Activated CD8-positive, alpha-beta memory T cell treated with anti-CD3 and anti-CD28 coated beads for 48 hours (primary cell): ENCODE data around the gene LPP.
"Not testable (repeated sequence)": the region's sequence is repeated elsewhere in the genome, so short reads cannot be mapped to it uniquely, and the experiment has no call there.

Experiments
- DNase-seq, 3 experiments: peaks; one replicate each; pipeline ENCODE4 v3.0.0-alpha.2; 2020; ENCODE audit warnings: low read depth in 2 of 3, low spot score in 2 of 3

The LPP gene

DNA sequence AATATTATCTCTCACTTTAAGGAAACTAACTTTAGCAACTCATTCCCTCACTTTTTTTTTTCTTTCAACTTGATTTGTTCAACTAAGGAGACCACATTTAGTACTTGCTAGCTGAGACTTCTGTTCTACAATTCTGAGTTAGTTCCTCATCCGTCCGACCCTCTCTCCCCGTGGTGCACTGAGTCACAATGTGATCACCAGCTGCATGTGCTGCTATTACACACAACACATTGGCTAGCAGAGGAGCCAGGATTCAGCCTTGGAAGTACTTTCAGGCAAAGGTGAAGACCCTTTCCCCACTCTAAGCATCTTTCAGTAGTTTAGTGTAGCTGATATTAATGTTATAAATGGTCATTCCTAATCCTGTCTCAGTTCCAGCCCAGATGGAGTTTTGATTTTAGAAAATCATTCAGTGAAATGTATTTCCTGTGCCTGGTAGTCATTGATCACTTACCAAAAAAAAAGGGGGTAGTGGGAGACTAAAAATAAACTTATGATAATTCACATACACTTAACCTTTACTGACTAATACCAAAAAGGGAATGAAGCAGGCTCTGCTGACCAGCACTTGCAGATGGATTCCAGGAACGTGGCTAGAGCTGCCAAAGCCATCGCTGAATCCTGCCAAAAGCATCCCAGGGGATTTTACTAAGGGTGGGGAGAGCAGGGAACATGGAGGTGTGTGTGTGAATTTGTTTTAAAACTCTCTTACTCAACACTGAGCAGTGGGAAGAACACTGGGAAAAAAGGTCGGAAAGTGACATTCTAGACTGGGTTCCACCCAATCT, 424.8 kb downstream of the LPP start:
- no peak for DNase-seq

GRCh38 chr3:188580223-188580622, 426.3 kb downstream of the LPP start:
- no peak for DNase-seq

DNA sequence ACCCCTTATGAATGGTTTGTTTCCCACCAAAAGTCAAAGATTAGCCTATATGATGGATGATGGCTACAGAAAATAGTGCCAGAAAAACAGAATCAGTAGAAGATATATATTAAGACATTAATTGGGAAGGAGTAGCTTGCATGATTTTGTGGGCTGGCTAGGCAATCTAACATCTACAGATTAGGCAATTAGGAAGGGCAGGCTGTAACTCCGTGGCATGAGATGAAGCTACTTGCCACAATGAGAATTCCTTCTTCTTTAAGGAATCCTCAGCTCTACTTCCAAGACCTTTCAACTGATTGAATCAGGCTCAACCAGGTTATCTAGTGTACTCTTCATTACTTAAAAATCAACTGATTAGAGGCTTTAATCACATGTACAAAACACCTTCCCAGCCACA, 426.7 kb downstream of the LPP start:
- DNase-seq, result no peak

GRCh38 chr3:188581365-188581764, 427.4 kb downstream of the LPP start:
- no peak for DNase-seq

- DNase-seq, result no peak
These were observed 427.8 kb downstream of the LPP start for GRCh38 chr3:188581792-188582191.

DNA sequence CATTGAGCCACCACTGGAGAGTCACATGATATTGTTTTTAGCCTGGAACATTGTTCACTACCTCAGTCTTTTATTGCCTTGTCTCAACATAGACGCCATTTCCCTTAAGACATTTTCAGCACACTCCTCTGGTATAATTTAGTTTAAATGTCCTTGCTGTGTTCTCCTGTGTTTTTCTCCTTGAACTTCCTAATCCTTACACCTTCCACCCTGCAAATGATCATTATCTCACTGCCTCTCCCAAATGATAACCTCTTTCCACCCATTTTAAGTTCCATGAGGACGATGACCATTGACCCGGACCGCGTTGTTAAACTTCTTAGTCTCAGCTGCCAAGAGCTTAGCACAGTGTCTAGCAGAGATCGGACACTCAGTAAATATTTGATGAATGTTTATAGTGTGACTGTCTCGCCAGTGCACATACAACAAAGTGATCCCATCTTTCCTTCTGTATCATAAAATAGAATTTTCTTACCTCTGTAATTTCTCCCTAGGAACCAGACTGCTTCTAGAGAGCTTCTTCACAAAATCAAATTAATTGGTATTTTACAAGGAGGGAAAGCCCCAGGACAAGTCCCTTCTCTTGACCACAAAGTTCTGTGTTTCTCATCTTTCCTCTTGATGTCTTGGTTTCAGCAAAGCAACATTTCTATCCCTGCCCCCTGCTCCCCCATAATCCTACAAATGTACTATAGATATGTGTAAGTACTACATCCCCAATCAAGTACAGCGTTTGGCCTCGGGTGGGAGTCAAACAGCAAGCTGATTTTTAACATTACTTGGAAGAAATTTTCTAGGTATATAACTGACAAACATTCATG, 429.6 kb downstream of the LPP start:
- no peak for DNase-seq

DNA sequence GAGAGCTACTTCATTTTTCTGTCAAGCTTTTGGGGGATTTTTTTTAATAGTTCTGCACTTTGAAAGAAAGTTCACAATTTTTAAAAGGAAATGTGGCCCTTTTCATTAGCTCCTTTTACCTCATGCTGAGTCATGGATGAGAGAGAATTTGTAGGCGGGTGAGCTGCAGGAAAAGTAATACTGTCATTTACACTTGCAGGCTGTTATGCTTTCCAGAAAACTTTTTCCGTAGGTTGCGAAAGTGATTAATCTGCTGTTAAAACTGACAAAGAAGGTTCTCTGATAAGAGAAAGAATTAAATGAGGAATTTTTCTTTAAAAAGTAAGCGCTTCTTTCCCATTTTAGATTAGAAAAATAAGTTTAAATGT, 430.2 kb downstream of the LPP start:
- no peak for DNase-seq

DNA sequence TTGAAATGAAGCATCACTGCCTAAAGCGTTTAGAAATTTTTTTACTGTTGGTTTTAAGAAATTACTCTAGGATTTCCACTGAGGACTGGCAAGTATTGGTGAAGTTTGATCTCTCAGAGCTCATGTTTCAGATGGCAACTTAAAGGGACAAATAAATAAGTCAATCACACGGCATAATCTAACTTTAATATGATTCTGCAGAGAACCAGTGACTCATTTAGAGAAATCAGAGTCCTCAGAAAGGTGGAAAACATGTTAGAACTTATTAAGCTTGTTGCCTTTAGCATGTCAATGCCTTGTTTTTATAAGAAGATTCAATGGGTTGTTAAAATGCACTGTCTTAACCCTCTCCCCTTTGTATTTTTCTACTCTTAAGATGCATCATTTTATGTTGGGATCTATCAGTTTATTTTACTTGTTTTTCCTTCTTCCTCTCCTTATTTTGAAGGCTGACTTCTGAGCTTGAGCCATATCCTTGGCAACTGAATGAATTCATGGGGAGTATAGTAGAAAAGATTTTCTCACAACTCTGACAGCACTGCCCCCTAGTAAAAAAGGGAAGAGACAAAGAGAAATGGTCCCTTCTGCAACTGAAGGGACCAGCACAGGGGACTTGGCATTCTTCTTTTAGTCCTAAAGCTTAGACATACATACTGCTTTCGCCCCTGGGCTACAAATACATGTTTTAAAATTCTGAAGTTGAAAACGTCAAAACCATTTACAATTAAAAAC, 431.2 kb downstream of the LPP start:
- DNase-seq, result no peak

GRCh38 chr3:188589071-188589470, 435.1 kb downstream of the LPP start:
- no peak for DNase-seq

- no peak for DNase-seq
These were observed 435.8 kb downstream of the LPP start for GRCh38 chr3:188589771-188590170.

GRCh38 chr3:188590557-188590956, 436.6 kb downstream of the LPP start:
- DNase-seq, result no peak

- DNase-seq, result no peak
These were observed 440.2 kb downstream of the LPP start for GRCh38 chr3:188594139-188594538.

DNA sequence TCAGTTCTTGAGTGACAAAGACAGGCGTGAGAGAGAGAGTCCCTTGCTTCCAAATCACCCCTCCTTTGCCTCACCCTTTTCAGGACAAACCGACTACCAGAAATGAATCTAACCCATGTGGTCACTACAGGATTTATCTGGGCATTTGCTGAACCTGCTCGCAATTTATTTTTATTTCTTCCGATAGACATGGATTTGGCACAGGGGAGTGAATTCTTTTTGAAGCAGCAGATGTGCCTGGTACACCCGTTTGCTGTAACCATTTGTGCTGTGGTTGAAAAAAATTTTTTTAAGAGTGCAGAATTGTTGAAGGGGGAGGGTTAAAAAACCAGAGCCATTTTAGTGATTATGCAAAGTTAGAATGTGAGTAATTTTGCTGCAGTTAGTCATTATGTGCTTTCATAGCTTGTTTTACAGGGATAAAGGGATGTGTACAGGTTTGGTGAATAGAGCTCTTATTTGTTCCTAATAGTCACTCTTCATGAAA, 442.0 kb downstream of the LPP start:
- no peak for DNase-seq

- DNase-seq, result no peak
These were observed 444.9 kb downstream of the LPP start for GRCh38 chr3:188598894-188599293.

DNA sequence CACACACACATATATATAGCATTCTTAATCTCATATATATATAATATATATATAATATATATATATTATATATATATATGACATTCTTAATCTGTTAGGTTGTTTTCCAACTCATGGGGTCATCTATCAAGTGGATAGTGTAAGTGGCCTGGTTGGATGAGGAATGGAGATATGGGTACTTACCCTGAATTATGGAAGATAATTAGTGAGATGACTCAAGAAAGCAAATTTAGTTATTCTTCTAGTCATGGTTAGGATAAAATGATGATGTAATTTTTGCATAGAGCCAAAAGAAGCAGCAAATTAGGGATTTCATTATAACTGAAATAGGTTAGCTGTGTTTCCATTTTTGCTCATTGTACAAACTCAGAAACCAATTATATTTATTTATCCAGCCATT, 448.2 kb downstream of the LPP start:
- no peak for DNase-seq

- DNase-seq, result no peak
These were observed 448.7 kb downstream of the LPP start for GRCh38 chr3:188602620-188603019.

DNA sequence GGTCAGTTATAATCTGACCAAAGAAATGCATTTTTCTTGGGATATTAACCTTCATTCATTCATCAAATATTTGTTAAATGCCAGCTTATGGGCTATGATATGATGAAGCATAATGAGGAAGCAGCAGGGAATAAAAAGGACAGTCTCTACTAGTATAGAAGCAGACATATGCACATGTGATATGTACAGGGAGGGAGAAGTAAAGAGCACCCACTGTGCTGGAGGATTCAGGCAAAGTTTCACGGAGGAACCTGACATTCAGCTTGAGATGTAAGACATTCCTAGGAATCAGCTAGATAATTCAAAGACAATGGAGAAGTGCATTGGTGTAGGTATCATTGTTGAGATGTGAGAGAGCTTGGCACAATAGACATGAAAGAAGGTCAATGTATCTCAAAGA, 450.7 kb downstream of the LPP start:
- DNase-seq, result no peak

GRCh38 chr3:188605231-188605630, 451.3 kb downstream of the LPP start:
- DNase-seq, result no peak

- no peak for DNase-seq
These were observed 451.9 kb downstream of the LPP start for GRCh38 chr3:188605905-188606304.

DNA sequence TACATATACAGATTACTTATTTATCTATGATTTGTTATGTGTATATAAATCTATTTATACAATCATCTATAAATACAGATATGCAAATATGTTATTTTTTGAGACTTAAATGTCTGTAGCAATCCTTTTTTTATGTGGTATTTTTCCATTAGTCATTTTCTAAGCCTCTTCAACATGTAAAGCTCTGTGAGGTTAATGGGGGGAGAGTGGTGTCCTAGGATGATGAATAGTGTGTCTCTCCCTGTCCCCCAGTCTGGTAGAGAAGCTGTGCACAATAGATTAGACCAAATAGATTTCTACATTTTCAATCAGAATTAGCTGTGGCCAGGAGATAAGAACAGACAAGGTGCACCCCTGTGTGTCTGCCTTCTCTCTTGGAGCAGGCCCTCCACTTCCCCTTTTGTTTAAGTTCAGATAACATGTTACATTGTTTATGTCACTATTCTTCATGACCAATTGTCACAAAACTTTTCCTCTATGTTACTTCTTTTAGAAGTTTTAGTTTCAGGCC, 453.9 kb downstream of the LPP start:
- DNase-seq, result no peak

DNA sequence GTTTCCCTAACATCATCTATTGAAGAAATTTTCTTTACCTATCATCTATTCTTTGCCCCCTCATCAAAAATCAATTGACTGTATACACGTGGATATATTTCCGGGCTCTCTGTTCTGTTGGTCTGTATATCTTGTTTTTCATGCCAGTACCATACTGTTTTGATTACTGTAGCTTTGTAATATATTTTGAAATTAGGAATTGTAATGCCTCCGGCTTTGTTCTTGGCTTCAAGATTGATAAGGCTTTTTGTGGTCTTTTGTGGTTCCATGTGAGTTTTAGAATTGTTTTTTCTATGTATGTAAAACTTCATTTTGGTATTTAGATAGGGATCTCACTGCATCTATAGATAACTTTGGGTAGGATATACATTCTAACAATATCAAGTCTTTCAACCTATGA, 454.4 kb downstream of the LPP start:
- DNase-seq, result no peak

GRCh38 chr3:188613721-188614120, 459.8 kb downstream of the LPP start:
- not testable (repeated sequence) for DNase-seq
